HG03175 (cell line): ENCODE measurements around the gene NLK.
"Not testable (repeated sequence)": the region's sequence is repeated elsewhere in the genome, so short reads cannot be mapped to it uniquely, and the experiment has no call there.

Source experiments
- ATAC-seq: cut with Tn5 transposase; IDR thresholded peaks from one replicate; pipeline ENCODE4 v1.9.1; 2021; ENCODE audit warnings: mild to moderate bottlenecking, moderate library complexity; ENCODE audit not compliant: unreplicated experiment

Gene NLK

DNA sequence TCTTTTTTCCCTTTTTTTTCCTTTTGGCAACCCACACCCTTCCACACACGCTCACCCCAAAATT lies at the start of gene NLK:
NLK (plus strand) TSS at position 21 of the 64 bp plus-strand sequence. CDS start 197 bp downstream, outside the sequence.
- ATAC-seq: no peak

- ATAC-seq: no peak
Observed at GRCh38 chr17:27993161-27993695, 49.2 kb upstream of the NLK start.

- ATAC-seq: no peak
Observed at GRCh38 chr17:27993723-27994310, 48.7 kb upstream of the NLK start.

- no peak for ATAC-seq
Observed at GRCh38 chr17:27994586-27994985, 47.9 kb upstream of the NLK start.

DNA sequence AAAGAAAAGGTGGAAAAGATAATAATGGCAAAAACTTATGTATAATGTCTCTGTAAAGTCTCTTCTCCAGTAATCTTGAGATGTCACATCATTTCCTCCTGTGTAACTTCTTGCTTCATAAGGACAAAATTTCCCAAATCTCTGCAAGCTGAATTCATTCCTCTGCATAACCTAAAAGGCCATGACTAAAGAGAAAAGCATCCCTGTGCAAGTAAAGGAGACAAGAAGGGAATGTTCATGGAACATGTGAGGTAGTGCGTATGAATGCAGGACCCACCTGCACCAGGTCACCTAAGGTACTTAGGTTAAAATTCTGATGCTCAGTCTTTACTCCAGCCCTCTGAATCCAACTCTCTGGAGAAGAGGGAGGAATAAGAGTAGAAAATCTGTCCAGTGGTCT lies 46.9 kb upstream of the NLK start:
- ATAC-seq: no peak

DNA sequence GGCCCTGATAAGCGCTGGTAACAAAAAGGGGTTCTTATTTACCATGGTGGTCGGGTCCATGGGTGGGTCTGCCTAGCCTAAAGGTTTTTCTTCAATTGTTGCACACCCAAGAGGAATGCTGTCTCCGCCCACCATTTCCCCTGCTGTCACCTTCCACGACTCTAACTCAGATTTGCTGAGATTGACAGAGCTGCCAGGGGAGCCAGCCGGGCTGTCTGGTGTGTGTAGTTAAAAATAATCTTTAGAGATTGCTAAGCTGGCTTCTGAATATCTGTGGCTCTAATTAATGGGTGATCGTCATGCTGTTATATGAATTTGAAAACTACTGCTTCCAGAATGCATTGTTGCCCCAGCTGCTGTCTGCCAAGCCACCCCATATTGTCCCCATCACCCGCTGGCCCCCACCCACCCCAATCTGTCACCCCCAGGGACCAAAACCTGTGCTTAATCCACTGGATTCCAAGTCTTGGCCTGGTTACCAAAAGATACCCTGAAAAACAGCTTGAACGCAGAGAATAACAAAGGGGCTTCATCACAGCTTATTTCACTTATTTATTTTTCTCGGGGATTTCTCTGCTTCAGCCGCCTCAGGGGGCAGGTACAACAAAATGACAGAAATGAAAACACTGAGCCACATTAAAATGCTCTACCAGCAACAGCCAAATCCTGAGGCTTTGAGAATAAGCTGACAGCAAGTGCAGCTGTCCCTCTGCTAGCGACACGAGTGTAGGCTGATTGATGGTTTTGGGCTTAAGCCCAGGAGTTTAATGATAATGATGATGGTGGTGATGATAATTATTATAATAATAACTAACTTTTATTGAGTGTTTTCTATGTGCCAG lies 46.1 kb upstream of the NLK start:
- no peak for ATAC-seq

GRCh38 chr17:27997044-27997401 lies 45.5 kb upstream of the NLK start:
- no peak for ATAC-seq

GRCh38 chr17:27997522-27997921 lies 45.0 kb upstream of the NLK start:
- ATAC-seq: no peak

DNA sequence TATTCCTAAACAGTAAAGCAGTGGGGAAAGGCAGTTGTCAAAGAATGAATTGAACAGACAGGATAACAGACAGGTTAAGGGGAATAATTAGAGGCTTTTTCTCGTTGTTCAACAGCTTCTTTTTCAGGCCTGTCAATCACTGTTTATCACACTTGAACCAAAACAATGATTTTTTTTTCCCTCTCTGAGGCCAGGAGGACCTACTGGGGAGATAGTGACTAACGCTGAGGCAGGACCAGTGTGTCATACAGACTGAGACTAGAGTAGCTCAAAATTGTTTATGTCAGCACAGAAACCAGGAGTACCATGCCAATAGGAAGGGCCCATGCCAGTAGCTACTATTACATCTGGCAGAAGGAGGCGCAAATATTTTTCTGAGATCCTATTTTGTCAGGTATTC lies 41.3 kb upstream of the NLK start:
- ATAC-seq: no peak

- ATAC-seq: no peak
Observed at GRCh38 chr17:28004344-28004743, 38.1 kb upstream of the NLK start.

- ATAC-seq: not testable (repeated sequence)
Observed at GRCh38 chr17:28007925-28008324, 34.6 kb upstream of the NLK start.

DNA sequence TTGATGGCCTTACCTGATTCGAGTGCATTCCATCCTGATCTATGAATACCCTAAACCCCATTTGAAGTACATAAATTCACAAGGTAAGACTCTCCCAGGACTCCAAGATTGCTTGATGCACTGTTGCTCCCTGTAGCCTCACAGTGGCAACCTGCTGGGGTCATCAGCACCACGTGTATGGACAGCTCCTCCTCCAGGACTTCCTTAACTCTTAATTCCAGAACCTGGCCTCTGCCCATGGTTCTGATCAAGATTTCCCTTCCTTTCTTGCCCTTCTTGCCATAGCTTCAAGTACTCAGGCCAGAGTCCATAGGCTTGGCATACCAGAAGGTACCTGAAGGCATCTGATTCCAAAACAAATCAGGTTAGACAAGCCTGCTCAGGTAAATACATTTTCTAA lies 34.0 kb upstream of the NLK start:
- no peak for ATAC-seq

- no peak for ATAC-seq
Observed at GRCh38 chr17:28010406-28010805, 32.1 kb upstream of the NLK start.

- no peak for ATAC-seq
Observed at GRCh38 chr17:28018439-28019070, 23.9 kb upstream of the NLK start.

- no peak for ATAC-seq
Observed at GRCh38 chr17:28020515-28020914, 22.0 kb upstream of the NLK start.

DNA sequence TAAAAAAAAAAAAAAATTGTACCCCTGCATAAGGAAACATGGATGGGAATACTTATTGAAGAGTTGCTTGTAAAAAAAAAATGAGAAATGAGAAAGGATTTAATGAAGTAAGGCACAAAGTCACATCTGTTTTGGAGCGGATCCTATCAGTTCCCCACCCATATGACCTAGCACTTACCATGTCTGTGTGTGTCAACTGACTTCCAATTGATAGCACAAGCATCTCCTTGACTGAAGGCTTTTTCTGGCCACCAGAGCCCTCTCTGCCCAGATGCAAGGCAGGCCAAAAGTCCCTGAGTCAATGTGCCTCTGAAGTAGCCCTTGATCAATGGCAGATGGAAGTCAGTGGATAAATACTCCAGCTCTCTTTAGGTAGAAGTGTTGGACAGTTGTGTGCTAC lies 13.4 kb upstream of the NLK start:
- no peak for ATAC-seq

- ATAC-seq: no peak
Observed at GRCh38 chr17:28030386-28030785, 12.1 kb upstream of the NLK start.

- no peak for ATAC-seq
Observed at GRCh38 chr17:28031174-28031573, 11.3 kb upstream of the NLK start.

DNA sequence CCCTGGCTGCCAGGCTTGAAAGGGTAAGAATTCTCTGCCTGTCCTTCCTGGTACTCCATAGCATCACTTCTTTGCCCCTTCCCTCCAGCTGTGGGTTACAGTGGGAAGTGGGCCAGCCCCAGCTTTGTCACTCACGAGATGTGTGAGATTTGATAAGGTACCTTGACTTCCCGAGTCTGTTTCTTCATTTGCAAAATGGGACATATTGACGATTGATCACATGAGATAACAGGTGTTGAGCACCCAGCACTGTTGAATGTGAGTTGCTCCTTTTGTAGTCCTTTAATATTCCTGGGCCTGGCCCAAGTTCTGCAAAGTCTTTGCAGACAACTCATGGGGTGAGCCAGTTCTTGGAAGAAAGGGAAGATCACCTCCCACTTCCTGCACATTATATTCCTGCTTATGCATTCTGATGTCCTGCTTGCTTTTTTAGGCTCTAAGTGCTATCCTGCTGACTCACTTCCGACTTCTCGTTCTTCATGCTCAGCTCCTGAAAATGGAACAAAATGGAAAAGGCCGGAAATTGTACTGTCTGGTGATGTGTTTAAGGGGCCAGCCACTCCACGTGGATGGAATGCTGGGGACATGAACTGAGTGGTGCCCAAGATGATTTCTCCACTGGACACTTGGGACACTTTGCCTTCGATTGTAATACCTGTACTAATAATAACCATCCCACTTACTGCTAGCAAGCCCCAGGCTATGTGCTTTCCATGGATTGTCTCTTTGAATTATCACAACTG lies 8.3 kb upstream of the NLK start:
- ATAC-seq: no peak

DNA sequence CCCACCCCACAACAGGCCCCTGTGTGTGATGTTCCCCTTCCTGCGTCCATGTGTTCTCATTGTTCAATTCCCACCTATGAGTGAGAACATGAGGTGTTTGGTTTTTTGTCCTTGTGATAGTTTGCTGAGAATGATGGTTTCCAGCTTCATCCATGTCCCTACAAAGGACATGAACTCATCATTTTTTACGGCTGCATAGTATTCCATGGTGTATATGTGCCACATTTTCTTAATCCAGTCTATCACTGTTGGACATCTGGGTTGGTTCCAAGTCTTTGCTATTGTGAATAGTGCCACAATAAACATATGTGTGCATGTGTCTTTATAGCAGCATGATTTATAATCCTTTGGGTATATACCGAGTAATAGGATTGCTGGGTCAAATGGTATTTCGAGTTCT lies 7.0 kb upstream of the NLK start:
- ATAC-seq: not testable (repeated sequence)

GRCh38 chr17:28035884-28036283 lies 6.6 kb upstream of the NLK start:
- not testable (repeated sequence) for ATAC-seq

- no peak for ATAC-seq
Observed at GRCh38 chr17:28038802-28039201, 3.7 kb upstream of the NLK start.
